GM19467 (cell line): Measurements from ENCODE around the gene DECR2.
"Not testable (repeated sequence)": the region's sequence is repeated elsewhere in the genome, so short reads cannot be mapped to it uniquely, and the experiment has no call there.

Experiments
- ATAC-seq: cut with Tn5 transposase; IDR thresholded peaks from one replicate; pipeline ENCODE4 v1.9.1; 2021; ENCODE audit warnings: mild to moderate bottlenecking, moderate library complexity; ENCODE audit not compliant: unreplicated experiment

DECR2 gene

DNA sequence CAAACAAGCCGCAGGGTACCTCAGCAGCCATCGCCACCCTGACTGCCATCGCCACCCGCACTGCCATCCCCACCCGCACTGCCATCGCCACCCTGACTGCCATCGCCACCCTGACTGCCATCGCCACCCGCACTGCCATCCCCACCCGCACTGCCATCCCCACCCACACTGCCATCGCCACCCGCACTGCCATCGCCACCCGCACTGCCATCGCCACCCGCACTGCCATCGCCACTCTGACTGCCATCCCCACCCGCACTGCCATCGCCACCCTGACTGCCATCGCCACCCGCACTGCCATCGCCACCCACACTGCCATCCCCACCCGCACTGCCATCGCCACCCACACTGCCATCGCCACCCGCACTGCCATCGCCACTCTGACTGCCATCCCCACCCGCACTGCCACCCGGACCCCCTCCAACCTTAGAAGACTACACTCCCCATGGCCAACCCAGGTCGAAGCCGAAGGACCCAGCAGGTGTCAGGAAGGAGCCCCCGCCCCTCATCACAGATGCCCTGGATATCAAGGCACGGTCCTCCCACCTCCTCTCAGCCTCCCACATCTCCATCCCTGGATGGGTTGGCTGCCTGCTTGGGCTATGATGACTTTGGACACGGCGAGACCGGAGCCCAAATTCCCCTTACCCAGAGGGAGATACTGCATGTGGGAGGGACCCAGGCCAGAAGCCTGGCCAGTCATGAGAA is 23.4 kb upstream of the DECR2 start:
- not testable (repeated sequence) for ATAC-seq

DNA sequence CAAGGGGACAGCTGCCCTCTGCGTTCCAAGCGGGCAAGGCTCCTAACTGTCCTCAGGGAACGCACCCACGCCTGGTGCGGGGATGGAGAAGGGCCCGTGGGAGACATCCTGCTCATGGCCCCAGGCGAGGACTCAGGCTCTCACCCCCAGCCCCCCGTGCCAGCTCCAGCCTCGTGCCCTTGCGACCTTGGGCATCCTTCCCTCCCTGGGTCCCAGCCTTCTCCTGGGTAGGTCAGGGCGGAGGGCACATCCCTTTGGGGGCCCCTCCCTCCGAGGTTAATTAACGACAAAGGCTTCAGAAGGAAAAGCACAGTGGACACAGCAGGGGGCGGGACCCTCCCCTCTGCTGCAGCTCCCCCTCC is 22.9 kb upstream of the DECR2 start:
- no peak for ATAC-seq

DNA sequence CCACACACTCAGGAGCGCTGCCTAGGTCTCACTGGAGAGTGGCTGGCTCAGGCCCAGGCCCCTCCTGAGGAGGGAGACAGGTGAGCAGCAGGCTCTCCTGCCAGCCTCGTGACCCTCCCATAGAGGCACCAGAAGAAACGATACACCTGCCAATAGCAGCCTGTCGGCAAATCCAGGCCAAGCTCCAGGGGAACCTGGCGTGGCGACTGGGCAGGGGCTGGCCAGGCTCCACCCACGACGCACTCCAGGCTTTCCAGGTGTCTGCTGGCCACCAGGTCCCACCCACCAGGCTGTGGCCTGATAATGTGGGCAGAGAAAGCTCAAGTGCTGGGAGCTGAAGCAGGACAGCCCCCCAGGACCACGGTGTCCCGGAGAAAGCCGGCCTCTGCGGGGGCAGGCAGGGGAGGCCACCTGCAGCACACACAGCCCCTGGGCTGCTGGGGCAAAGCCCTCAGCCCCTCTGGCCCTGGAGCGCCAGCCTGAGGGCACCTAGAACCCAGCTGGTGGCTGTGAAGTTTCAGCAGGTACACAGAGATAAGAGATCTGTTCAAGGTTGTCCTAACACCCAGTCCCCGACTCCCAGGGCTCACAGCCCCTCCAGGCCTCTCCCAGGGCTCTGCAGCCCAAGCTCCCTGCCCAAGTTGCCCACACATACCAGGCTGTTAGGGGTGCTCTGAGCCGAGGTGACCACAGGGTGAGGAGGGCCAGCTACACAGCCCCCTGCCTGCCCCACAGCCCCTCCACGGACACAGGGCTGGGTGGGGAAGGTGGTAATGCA is 22.3 kb upstream of the DECR2 start:
- no peak for ATAC-seq

DNA sequence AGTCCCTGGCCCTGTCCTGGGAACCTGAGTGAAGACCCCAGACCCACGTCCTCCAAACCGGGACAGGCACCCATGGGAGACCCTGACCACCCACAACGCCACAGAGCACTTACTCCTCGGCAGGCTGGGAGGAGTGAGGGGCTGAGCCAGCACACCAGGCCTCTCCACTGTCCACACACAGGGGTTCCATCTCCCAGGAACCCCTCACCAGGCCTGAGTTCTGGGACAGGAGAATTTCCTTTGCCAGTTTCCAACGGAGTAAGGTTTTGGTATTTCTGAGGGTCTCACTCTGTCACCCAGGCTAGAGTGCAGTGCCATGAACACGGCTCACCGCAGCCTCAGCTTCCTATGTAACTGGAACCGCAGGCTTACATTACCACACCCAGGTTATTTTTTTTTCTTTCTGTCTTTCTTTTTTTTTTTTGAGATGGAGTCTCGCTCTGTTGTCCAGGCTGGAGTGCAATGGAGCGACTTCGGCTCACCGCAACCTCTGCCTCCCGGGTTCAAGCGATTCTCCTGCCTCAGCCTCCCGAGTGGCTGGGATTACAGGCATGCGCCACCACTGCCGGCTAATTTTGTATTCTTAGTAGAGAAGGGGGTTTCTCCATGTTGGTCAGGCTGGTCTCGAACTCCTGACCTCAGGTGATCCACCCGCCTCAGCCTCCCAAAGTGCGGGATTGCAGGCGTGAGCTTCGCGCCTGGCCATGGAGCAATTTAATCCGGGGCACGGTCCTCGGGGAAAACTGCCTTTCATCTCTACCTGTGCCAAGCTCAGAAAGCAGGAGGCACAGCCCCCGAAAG is 21.5 kb upstream of the DECR2 start:
- no peak for ATAC-seq

DNA sequence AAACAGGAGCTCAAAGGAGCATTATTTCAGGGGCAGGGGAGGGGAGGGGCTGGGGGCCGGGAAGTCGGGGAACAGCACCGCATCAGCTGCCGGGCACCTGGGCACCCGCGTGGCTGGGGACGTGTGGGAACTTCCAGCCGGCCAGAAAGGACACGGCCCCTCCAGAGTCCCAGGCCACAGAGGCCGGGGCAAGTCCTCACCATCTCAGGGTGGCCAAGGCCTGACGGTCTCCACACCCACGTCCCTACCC is 21.0 kb upstream of the DECR2 start:
- no peak for ATAC-seq

DNA sequence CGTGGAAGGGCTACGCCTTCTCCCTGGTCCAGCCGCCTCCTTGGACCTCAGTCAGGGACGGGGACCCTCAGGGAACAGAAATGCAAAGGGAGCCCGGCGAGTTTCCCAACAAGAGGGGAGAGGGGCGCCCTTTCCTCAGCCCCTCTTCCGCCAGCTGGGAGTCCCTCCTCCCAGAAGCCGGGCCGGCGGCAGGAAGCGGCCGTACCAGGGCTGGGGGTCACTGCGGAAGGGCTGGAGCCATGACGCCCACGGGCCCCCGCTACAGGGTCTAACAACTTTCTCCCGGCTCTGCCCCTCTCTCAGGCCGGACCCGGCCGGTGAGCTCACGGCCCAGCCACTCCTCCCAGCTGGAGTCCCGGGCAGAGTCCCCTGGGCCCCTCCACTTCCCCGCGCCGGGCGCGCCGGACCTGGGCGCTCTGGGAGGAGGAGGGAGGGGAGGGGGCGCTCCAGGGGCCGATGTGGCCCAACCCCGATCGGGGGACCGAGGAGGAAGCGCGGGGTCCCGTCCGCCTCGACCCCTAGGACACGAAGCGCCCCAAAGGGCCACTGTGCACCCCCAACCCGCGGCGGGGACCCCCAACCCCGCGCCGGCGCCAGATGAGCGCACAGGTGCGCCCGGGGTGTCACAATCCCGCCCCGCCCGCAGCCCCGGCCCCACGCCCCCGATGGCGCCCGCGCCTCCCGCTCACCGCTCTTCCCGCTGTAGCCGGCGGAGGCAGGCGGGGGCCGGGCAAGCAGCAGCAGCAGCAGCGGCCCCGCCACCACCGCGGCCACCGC is 20.5 kb upstream of the DECR2 start:
- peak; percentile 4 for ATAC-seq

DNA sequence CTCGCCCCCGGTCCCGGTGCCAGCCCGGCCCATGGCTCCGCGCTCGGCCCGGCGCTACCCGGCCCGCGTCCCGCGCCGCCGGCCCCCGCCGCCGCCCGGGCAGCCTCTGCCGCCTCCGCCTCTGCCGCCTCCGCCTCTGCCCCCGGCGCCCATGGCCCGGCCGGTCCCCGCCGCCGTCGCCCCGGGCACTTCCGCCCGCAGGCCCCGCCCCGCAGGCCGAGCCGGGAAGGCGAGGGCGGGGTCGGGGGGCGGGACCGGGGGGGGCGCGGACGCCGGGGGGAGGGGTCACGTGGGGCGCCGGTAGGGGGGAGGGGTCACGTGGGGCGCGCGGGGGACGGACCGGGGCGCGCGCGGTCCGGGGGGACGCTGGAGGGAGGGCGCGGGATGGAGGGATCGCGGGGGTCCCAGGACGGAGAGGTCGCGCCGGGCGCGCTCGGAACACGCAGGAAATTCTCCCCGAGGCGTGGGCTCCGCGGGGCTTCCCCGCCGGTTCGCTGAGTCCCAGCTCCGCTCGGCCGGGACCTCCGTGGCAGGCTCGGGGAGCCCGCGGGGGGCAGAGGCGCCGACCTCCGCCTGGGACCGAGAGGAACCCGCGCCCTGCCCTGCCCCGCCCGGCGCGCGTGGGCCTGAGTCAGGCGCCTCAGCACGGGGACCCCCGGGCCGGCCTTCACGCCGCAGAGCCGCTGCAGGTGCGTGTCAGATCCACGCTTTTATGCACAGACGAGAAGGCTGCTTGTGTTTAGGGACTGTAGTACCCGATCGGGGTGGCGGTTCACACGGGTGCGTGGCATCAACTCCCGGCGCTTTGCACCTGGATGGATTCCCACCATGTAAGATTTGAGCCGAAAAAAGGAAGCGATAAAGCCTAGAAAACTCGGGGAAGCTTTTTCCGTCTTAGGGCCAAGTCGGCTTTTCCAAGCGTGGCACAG is 19.6 kb upstream of the DECR2 start, which contains the start of gene PGAP6:
TSS of gene PGAP6 (minus strand) at position 190 of the 929 bp plus-strand sequence. CDS start at position 33, 157 bp downstream.
- peak; percentile 50 for ATAC-seq

DNA sequence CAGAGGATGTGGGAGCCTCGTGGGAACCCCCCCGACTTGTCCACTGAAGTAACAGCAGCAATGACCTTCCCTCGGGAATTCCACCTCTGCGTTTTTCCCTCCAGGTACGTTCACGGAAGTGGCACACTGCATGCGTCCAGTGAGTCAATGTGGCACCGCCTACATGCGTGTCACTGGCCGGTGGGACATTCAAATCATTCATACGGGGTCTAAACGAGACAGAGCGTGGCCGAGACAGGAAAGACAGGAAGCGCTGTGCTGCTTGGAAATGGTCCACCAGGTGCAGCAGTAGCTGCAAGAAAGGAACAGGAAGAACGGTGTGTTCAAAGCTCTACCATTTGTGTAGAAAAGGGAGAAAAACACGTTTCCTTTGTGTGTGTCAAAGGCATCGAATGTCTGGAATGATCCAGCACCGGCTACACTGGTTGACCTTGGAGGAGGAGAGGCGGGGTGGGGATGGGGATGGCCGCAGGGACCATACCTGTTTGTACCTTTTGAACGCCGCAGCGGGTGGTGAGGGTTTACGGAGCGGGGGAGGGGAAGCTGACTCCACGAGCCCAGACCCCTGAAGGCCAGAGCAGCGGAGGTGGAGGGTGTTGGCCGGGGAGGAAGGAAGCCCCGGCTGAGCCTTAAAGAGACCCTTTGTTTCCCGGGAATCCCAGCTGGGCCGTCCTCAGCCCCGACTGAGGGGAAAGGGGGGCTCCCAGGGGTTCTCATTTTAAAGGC is 18.2 kb upstream of the DECR2 start:
- ATAC-seq = no peak

DNA sequence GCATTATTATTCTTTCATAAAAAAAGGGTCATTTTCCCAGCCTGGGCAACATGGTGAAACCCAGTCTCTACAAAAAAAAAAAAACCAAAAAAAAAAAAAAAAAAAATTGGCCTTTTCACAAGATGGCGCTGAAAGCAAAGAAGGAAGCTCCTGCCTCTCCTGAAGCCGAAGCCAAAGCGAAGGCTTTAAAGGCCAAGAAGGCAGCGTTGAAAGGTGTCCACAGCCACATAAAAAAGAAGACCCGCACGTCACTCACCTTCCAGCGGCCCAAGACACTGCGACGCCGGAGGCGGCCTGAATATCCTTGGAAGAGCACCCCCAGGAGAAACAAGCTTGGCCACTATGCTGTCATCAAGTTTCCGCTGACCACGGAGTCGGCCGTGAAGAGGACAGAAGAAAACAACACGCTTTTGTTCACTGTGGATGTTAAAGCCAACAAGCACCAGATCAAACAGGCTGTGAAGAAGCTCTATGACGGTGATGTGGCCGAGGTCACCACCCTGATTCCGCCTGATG is 15.0 kb upstream of the DECR2 start:
- ATAC-seq = no peak

DNA sequence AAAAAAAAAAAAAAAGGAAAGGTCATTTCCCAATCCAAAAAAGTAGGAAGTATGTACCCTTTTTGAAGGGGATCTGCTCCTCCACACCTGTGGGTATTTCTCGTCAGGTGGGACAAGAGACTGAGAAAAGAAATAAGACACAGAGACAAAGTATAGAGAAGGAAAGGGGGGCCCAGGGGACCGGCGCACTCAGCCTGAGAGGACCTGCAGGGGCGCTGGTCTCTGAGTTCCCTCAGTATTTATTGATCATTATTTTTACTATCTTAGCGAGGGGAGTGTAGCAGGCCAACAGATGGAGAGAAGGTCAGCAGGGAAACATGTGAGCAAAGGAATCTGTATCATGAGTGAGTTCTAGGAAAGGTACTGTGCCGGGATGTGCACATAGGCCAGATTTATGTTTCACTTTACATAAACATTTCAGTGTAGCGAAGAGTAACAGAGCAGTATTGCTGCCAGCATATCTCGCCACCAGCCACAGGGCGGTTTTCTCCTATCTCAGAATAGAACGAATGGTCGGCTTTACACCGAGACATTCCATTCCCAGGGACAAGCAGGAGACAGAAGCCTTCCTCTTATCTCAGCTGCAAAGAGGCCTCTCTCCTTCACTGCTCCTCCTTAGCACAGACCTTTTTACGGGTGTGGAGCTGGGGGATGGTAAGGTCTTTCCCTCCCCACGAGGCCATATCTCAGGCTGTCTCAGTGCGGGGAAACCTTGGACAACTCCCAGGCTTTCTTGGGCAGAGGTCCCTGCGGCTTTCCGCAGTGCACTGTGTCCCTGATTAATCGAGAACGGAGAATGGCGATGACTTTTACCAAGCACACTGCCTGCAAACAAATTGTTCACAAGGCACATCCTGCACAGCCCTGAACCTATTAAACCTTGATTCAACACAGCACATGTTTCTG is 13.7 kb upstream of the DECR2 start:
- not testable (repeated sequence) for ATAC-seq

DNA sequence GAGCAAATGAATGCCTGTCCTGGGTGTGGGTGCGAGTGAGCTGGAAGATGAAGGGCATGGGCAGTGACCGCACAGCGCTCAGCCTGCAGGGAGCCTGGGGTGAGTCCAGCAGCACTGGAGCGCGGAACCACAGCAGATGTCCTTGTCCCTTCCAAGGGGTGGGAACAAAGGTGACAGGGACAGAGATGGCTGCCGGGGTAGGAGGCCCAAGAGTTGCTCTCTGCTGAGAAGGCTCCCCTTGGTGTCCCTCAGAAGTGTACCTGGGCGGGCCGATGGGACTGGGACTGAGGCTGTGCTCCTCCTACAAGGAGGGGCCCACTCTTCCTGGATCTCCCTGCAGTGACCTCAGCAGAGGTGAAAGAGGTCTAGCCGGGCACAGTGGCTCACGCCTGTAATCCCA is 12.3 kb upstream of the DECR2 start:
- no peak for ATAC-seq

DNA sequence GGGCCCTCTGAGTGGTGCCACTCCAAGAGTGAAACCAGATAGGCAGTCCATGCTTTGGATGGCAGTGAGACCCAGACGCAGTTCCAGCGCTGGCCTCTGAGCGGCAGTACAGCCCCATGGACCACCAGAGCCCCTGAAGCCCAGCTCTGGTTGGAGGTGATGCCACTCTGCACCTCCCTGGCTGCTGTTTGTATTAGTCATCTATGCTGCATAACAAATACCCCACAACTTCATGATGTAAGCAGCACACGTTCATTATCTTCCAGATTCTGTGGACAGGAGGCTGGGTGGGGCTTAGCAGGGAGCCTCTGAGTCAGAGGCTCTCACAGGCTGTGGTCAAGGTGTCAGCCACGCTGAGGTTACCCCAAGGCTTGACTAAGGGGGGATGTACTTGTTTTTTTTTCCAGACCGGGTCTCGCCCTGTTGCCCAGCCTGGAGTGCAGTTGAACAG is 9.8 kb upstream of the DECR2 start:
- no peak for ATAC-seq

DNA sequence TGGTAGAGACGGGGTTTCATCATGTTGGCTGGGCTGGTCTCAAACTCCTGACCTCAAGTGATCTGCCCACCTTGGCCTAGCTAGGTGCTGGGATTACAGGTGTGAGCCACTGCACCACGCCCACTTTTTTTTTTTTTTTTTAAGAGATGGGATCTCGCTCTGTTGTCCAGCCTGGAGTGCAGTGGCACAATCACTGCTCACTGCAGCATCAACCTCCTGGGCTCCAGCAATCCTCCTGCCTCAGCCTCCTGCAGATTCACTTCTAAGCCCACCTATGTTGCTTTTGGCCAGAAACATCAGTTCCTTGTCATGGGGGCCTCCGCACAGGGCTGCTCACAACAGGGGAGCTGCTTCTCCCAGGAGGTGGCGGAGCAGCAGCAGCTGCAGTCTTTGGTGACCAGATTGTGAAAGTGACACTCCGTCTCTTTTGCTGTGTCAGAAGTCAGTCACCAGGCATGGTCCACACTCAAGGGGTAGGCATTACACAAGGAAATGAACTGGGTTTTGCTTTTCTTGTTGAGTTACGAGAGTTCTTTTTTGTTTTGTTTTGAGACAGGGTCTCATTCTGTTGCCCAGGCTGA is 9.1 kb upstream of the DECR2 start:
- no peak for ATAC-seq

DNA sequence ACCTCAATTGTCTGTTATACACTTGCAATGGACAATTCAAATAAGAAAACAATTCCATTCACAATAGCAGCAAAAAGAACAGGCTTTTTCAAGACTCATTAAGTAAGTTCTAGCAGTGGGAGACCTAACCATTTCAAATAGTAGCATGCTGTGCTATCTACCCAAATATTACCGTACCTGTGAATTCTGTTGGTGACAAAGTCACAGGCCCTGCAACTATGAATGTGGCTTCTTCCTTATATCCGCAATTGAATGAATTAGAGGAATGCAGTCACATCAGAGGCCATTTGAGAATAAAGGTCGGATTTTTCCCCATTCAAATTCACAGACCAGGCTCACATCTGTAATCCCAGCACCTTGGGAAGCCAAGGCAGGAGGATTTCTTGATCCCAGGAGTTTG is 5.5 kb upstream of the DECR2 start:
- ATAC-seq = no peak

DNA sequence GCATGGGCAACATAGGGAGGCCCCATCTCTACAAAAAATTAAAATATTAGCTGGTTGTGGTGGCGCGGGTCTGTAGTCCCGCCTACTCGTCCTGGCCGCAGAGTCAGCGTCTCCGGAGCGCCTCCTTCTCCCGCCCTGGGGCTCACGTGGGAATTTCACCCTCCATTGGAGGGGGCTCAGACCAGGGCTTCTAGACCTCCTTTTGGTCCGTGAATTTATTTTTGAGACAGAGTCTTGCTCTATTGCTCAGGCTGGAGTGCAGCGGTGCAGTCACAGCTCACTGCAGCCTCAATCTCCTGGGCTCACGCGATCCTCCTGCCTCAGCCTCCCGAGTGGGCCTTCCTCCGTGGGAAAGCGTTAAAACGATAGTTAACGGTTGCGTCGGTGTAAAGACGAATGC is 5.1 kb upstream of the DECR2 start:
- no peak for ATAC-seq

DNA sequence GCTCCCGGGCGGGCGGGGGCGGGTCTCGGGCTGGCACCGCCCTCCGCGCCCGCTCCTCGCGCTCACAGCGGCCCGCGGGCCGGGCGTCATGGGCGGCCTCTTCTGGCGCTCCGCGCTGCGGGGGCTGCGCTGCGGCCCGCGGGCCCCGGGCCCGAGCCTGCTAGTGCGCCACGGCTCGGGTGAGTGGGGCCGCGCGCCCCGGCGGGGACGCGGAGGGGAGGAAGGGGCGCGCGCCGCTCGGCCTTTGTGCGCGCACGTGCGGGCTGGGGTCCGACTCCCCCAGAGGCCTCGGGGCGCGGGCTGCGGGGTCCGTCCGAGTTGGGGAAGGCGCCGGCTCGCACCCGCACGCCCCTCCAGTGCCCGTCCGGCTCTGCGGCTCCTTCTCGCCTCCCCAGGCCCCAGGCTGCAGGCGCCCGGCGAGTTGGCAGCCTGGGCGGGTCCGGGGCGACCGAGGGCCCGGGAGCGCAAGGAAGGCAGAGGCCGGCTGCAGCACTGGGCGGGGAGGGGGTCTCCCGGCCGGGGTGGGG is 4.5 kb upstream of the DECR2 start, which contains the start of gene NME4:
TSS of gene NME4 (plus strand) at position 65 of the 527 bp plus-strand sequence. CDS start at position 89, 24 bp downstream.
- no peak for ATAC-seq

DNA sequence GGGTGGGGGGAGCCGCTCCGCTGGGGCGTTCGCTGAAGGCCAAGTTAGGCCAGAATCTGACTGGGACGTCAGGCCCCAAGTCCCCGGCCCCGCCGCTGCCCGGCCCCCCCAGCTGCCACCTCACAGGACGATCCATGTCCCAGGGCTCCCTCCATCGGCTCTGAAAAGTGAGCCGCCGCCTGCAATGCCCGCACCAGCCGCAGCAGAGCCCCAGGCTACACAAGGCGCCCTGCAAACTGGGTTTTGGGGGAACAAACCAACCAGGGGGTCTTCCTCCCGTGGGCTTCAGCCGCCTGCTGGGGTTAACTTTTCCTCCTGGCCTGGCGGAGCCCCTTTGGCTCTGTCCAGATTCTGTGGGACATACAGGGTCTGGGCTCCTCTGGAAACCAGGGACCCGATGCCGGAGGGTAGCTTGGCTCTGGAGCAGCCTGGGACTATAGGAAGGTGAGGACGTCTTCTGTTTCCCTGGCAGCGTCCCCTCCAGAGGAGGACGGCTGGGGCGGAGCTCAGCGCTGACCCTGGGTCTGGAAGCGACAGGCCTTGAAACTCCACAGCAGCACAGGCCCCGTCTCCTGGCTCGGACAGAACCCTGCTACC is 3.9 kb upstream of the DECR2 start:
- no peak for ATAC-seq
